HG03457 (cell line): ENCODE measurements around the gene TCIRG1.

ENCODE experiments used
- ATAC-seq: cut with Tn5 transposase; IDR thresholded peaks from one replicate; pipeline ENCODE4 v1.9.1; 2021; ENCODE audit warnings: moderate number of reproducible peaks; ENCODE audit not compliant: unreplicated experiment

Gene TCIRG1

GRCh38 chr11:68051191-68052136 is 12.6 kb downstream of the TCIRG1 start:
- no peak for ATAC-seq

- ATAC-seq = no peak
These were observed 13.5 kb downstream of the TCIRG1 start for GRCh38 chr11:68052137-68052873.

GRCh38 chr11:68053117-68053516 is 14.3 kb downstream of the TCIRG1 start:
- ATAC-seq = no peak

- ATAC-seq = no peak
These were observed 15.4 kb downstream of the TCIRG1 start for GRCh38 chr11:68053981-68054812.

- no peak for ATAC-seq
These were observed 17.8 kb downstream of the TCIRG1 start for GRCh38 chr11:68056317-68057285.

- ATAC-seq = no peak
These were observed 19.0 kb downstream of the TCIRG1 start for GRCh38 chr11:68057807-68058206.

GRCh38 chr11:68061508-68061907 is 22.7 kb downstream of the TCIRG1 start:
- no peak for ATAC-seq

- ATAC-seq = no peak
These were observed 26.1 kb downstream of the TCIRG1 start for GRCh38 chr11:68064926-68065325.

GRCh38 chr11:68065841-68066240 is 27.0 kb downstream of the TCIRG1 start:
- ATAC-seq = no peak

GRCh38 chr11:68066742-68067141 is 27.9 kb downstream of the TCIRG1 start:
- ATAC-seq = no peak

- ATAC-seq = no peak
These were observed 29.2 kb downstream of the TCIRG1 start for GRCh38 chr11:68067991-68068390.

GRCh38 chr11:68071281-68072048 is 32.6 kb downstream of the TCIRG1 start:
- no peak for ATAC-seq

GRCh38 chr11:68074584-68075352 is 35.9 kb downstream of the TCIRG1 start:
- no peak for ATAC-seq

GRCh38 chr11:68076371-68077042 is 37.7 kb downstream of the TCIRG1 start:
- no peak for ATAC-seq

GRCh38 chr11:68077617-68078582 is 39.1 kb downstream of the TCIRG1 start:
- no peak for ATAC-seq

GRCh38 chr11:68080860-68081259 is 42.0 kb downstream of the TCIRG1 start:
- ATAC-seq = no peak

- no peak for ATAC-seq
These were observed 42.9 kb downstream of the TCIRG1 start for GRCh38 chr11:68081691-68082090.
